Thoracic aorta (tissue), 2 donors: ENCODE measurements around the gene SERPINE3. TPM values are rescaled to one million over a fixed set of nuclear protein-coding genes. Genes with fewer than 3 reads are reported as not detected.

ENCODE experiments used
- ATAC-seq: fragments of 150-250 bp; one replicate; pipeline ENCODE4 v1.8.0; 2017; ENCODE audit warnings: low read depth; ENCODE audit not compliant: insufficient number of reproducible peaks, low FRiP score
- DNase-seq: peaks from one replicate; pipeline ENCODE4 v3.0.0-alpha.2; 2020; ENCODE audit warnings: low spot score
- H3K27ac ChIP-seq, 2 donors: fragments of 200-600 bp; sonication (generic); 1 replicate in 1 of 2; 2 replicates in 1 of 2; pipeline ENCODE4 v1.5.1; 2016; ENCODE audit warnings: mild to moderate bottlenecking in 2 of 2, moderate library complexity in 2 of 2
- H3K27me3 ChIP-seq: fragments of 200-600 bp; sonication (generic); replicated peaks from 2 replicates; pipeline ENCODE4 v1.6.0; 2016; ENCODE audit warnings: mild to moderate bottlenecking; ENCODE audit not compliant: insufficient read depth
- H3K36me3 ChIP-seq: fragments of 200-600 bp; sonication (generic); one replicate; pipeline ENCODE4 v1.5.1; 2016
- H3K4me1 ChIP-seq, 2 donors: fragments of 200-600 bp; sonication (generic); 1 replicate in 1 of 2; 2 replicates in 1 of 2; pipeline versions ENCODE4 v1.5.1 to v1.6.0; 2016; ENCODE audit warnings: low read depth in 2 of 2, mild to moderate bottlenecking in 1 of 2; ENCODE audit not compliant: control insufficient read depth in 1 of 2
- H3K4me3 ChIP-seq: fragments of 200-600 bp; sonication (generic); 2 replicates; pipeline ENCODE4 v1.5.1; 2016; ENCODE audit warnings: mild to moderate bottlenecking
- H3K9me3 ChIP-seq: fragments of 200-600 bp; sonication (generic); 2 replicates; pipeline ENCODE4 v1.5.1; 2016
- total RNA-seq, 2 donors: library from RNA; depleted of rRNA; stranded (reverse); fragments of >200 nt; gene quantifications; one replicate each; pipeline versions ENCODE4 v1.1.0 to v1.2.3, GENCODE V29; 2016
- TF ChIP-seq, protein P1 (sequence below): fragments of 200-600 bp; sonication (generic); IDR thresholded peaks from one replicate; pipeline ENCODE4 v1.5.1; 2019; ENCODE audit warnings: antibody characterized with exemption

SERPINE3 gene
- total RNA-seq, 2 donors from 2014 or later, result 0.68 TPM; not detected in 1

DNA sequence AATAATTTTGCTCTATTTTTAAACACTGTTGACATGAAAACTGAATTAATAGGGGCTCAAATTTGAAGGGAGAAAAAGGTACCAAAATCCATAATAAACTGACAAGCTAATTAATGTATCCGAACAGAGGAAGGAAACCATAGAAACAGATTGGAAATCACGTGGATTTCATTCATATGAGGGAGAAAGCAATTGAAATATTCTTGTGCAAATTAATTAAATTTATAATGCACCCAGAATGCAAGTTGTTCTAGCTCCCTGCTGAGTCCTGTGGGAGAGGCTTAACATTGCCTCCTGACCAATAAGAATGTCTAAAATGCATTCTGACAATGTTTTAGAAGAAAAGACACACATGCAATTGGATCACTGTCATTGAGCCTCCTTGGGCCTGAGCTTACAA lies 17.7 kb upstream of the SERPINE3 start:
- DNase-seq (no peak), ATAC-seq (no peak)
- no peak overlapping the region for H3K4me3 ChIP-seq
- H3K9me3 ChIP-seq, result no peaks in the 10 kb centered on the region
- H3K36me3 ChIP-seq, result no peaks in the 10 kb centered on the region
- TF ChIP-seq, protein P1, sequence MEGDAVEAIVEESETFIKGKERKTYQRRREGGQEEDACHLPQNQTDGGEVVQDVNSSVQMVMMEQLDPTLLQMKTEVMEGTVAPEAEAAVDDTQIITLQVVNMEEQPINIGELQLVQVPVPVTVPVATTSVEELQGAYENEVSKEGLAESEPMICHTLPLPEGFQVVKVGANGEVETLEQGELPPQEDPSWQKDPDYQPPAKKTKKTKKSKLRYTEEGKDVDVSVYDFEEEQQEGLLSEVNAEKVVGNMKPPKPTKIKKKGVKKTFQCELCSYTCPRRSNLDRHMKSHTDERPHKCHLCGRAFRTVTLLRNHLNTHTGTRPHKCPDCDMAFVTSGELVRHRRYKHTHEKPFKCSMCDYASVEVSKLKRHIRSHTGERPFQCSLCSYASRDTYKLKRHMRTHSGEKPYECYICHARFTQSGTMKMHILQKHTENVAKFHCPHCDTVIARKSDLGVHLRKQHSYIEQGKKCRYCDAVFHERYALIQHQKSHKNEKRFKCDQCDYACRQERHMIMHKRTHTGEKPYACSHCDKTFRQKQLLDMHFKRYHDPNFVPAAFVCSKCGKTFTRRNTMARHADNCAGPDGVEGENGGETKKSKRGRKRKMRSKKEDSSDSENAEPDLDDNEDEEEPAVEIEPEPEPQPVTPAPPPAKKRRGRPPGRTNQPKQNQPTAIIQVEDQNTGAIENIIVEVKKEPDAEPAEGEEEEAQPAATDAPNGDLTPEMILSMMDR, result no peak
- no peaks in the 10 kb centered on the region for H3K27me3 ChIP-seq
- no peak overlapping the region for H3K27ac ChIP-seq
- H3K4me1 ChIP-seq, result peaks cover 7 to 21% of the 10 kb centered on the region in 2 donors

DNA sequence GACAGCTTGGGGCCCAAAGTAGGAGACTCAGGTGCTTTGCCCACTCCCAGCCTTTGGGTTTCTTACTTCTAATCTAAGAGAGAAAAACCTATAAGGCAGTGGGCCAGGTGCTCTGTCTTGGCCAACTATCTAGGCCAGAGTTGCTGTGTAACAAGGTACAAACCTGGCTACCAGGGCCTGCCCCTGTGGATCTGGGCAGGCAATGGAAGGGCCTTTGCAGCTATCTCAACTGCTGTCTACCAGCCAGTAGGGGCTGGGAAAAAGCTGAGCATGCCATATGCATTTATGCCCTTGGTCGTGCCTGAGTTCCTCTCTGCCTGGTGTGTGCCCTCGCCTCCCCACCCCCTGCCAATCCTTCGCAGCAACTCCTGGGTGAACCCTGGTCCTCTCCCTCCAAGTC lies 16.7 kb upstream of the SERPINE3 start:
- TF ChIP-seq, protein P1, result no peak
- DNase-seq (no peak), ATAC-seq (no peak)
- H3K9me3 ChIP-seq, result no peaks in the 10 kb centered on the region
- H3K4me1 ChIP-seq, result peaks cover 7 to 15% of the 10 kb centered on the region in 2 donors
- H3K27ac ChIP-seq, result no peak overlapping the region
- no peaks in the 10 kb centered on the region for H3K36me3 ChIP-seq
- H3K27me3 ChIP-seq, result no peaks in the 10 kb centered on the region
- H3K4me3 ChIP-seq, result no peak overlapping the region

DNA sequence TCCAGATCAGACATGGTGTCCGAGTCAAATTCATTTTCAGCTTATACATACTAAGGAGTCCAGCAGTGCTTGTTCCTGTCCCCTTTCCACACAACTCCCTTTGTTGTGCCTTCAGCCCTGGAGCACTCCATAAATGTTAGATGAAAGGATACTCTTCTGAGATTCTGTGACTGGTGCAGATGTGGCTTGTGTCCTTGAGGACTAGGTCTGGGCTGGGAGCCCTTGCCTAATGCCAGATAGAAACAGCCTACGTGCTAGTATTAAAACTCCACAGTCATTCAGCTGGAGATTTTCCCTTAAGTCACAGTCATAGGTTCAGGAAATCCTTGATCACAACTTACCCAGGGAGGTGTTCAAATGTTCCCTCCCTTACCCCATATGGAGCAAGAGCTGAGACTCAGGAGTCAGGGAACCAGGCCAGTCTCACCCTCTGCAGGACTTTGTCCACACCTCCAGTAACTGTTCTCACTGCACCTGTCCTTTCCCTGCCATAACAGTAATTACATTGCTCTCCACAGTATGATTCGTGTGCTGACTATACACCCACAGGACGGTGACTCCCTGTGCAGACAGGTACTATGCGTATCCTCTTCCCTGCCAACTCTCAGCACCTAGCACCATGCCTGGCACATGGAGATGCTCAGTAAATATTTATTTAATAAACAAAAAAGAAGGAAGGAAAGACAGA lies 15.5 kb upstream of the SERPINE3 start:
- DNase-seq (no peak), ATAC-seq (no peak)
- Histone ChIP-seq H3K36me3 (no peaks in the 10 kb centered on the region), H3K9me3 (no peaks in the 10 kb centered on the region), H3K4me3 (no peak overlapping the region), H3K4me1 (peaks cover 7 to 15% of the 10 kb centered on the region in 2 donors), H3K27ac (no peak overlapping the region), H3K27me3 (no peaks in the 10 kb centered on the region)
- TF ChIP-seq, protein P1, result no peak

DNA sequence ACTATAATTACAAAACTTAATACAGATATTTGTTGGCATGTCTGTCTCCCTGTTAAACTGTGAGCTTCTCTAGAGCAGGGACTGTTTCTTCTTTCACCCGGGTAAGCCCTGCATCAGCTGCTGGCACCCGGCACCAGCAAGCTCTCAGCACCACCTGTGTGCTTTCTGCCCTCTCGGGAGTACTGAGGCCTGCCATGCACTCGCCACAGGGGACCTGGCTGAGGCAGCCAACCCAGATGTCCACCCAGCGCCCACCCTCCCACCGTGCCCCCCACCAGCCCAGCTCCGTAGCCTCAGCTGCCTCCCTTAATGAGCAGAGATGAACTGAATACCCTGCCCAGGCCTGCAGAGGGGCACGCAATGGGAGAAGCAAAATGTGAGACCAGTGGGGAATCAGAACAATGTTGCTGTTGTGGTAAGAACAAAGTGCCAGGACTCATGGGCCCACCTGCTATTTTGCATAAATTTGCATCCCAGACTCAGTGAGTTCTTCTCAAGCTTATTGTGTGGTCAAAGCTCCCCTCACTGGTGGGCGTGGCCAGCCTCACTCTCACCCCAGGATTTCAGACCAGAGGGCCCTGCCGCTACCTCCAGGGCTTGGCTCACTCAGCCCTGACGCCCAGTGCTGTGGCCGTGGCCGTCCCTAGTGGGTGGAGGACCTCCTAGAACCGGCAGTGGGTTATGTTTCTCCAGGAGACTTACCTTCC lies 14.6 kb upstream of the SERPINE3 start:
- Histone ChIP-seq H3K27me3 (no peaks in the 10 kb centered on the region), H3K4me3 (no peak overlapping the region), H3K9me3 (no peaks in the 10 kb centered on the region), H3K4me1 (peaks cover 7 to 15% of the 10 kb centered on the region in 2 donors), H3K36me3 (no peaks in the 10 kb centered on the region), H3K27ac (no peak overlapping the region)
- TF ChIP-seq, protein P1, result no peak
- DNase-seq (no peak), ATAC-seq (no peak)

DNA sequence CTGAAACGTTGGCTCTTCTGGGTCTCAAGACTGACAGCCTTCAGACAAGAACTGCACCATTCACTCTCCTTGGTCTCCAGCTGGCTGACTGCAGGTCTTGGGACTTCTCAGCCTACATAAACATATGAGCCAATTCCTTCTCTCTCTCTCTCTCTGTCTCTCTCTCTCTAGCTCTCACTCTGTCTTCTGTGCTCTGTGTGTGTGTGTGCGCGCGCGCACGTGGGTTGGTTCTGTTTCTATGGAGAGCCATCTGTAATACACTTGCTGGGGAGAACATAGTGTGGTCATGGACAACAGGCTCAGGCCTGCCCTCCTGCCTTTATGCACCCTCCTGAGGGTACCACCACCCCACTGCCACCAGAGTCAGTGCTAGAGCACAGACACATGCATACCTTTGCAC lies 13.7 kb upstream of the SERPINE3 start:
- Histone ChIP-seq H3K4me3 (no peak overlapping the region), H3K27me3 (no peaks in the 10 kb centered on the region), H3K9me3 (no peaks in the 10 kb centered on the region), H3K4me1 (peaks cover 7 to 15% of the 10 kb centered on the region in 2 donors), H3K27ac (no peak overlapping the region), H3K36me3 (no peaks in the 10 kb centered on the region)
- ATAC-seq (no peak), DNase-seq (no peak)
- TF ChIP-seq, protein P1, result no peak
